Mucosa of descending colon (tissue), 3 donors: ENCODE data around the gene MRPL19. TPM values are rescaled to one million over a fixed set of nuclear protein-coding genes. Genes with fewer than 3 reads are reported as not detected.
A peak's percentile ranks its signal among the peaks of the same experiment; 100 is the strongest.

ENCODE experiments used
- ATAC-seq: fragments of 200-7000 bp; cut with Tn5 transposase; one replicate; pipeline ENCODE4 v1.9.1; 2020; ENCODE audit warnings: mild to moderate bottlenecking, moderate library complexity
- DNase-seq, 3 donors: peaks; one replicate each; pipeline ENCODE4 v3.0.0-alpha.2; 2020
- H3K36me3 ChIP-seq: fragments of 200-600 bp; one replicate; pipeline ENCODE4 v1.8.0; 2021; ENCODE audit warnings: low read depth, mild to moderate bottlenecking
- H3K4me1 ChIP-seq: fragments of 200-600 bp; one replicate; pipeline ENCODE4 v1.8.0; 2021; ENCODE audit warnings: low read depth, mild to moderate bottlenecking
- H3K4me3 ChIP-seq: fragments of 200-600 bp; one replicate; pipeline ENCODE4 v1.8.0; 2021; ENCODE audit warnings: mild to moderate bottlenecking
- H3K9me3 ChIP-seq: fragments of 200-600 bp; one replicate; pipeline ENCODE4 v1.8.0; 2021; ENCODE audit warnings: mild to moderate bottlenecking
- intact Hi-C, 2 donors: fragments of 100-400 bp; cut with DNase I in 1 of 2; cut with micrococcal nuclease in 1 of 2; formaldehyde crosslinking; loops; one replicate each; pipeline versions ENCODE4 v1.11.0 to v1.11.1; 2022; cut with DNase I, micrococcal nuclease
- total RNA-seq, 3 donors: library from RNA; stranded (reverse); fragmentation: NEBNext Ultra II Directional in 2 of 3; extraction: Animal tissue kit (Norgen Biotek cat#: 25700) in 2 of 3; gene quantifications; one replicate each; pipeline versions ENCODE4 v1.2.1 to v1.2.4, GENCODE V29; 2021 to 2023
- TF ChIP-seq, protein P1 (sequence below): fragments of 200-600 bp; IDR thresholded peaks from one replicate; pipeline ENCODE4 v1.8.0; 2022; ENCODE audit warnings: antibody characterized with exemption, mild to moderate bottlenecking
- donor health status: DM: no; HTN: no; CAD: no; lungs with moderate emphysema.
- donor health status: DM: no; HTN: no; CAD: no.
- donor health status: DM: no; HTN: yes; CAD: no.

Gene MRPL19
- total RNA-seq, 3 donors from 2014 or later = 34.6 to 53.3 (median 45.1) TPM

DNA sequence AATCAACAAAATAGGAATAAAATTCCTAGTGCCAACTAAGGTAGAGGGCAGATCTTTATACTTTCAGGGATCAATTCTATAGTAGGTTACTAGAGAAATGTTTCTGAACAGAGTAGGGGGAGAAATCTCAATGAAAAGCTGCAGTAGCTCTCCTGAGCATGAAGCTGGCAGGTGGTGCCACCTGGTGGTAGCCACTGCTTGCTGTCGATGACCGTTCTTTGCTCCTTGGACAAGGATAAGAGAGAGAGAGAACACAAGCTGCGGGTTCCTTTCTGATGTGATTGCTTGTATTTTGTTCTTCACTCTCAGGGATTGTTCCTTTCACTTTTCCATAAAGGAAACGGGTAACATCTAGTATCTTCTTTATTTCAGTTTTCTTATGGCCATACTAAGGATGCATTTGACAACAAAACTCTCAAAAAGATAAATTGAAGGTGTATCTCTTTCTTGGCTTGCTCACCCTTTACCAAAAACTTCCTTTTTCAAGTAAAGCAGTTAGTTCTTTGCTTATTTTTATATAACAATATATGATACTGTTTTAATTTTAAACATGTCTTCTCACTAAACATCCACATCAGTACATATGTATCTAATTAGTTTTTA lies 18.6 kb upstream of the MRPL19 start:
- intact Hi-C loops = no loop called here

DNA sequence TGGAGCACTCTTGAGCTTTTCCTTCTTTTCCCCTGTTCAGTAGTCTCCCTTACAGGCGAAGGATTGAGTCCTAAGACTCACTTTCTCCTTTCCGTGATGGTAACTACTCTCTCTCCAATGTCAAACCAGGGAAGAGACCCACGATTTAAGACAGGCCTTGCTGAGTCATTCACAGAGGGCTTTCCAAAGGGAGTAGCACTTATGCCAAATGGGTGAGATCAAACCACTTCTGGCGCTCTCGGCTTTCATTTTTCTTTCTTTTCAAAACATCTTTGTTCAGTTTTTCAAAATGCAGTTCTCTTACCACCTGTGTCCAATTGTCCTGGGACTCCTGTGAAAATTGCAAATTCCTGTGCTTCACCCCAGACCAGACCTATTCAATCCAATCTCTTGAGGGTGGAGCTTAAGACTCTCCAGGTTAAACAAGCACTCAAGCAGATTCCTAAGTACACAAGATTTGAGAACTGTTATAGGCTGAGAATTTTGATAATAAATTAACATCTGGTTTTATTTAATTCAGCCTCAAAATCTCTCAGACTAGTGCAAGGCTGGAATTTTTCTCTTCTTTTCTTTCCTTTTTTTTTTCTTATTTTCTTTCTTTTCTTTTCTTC lies 14.4 kb upstream of the MRPL19 start:
- intact Hi-C loops = no loop called here
- DNase-seq = no peak
- TF ChIP-seq, protein P1, sequence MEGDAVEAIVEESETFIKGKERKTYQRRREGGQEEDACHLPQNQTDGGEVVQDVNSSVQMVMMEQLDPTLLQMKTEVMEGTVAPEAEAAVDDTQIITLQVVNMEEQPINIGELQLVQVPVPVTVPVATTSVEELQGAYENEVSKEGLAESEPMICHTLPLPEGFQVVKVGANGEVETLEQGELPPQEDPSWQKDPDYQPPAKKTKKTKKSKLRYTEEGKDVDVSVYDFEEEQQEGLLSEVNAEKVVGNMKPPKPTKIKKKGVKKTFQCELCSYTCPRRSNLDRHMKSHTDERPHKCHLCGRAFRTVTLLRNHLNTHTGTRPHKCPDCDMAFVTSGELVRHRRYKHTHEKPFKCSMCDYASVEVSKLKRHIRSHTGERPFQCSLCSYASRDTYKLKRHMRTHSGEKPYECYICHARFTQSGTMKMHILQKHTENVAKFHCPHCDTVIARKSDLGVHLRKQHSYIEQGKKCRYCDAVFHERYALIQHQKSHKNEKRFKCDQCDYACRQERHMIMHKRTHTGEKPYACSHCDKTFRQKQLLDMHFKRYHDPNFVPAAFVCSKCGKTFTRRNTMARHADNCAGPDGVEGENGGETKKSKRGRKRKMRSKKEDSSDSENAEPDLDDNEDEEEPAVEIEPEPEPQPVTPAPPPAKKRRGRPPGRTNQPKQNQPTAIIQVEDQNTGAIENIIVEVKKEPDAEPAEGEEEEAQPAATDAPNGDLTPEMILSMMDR = no peak
- Histone ChIP-seq H3K9me3 (no peaks in the 10 kb centered on the region), H3K36me3 (no peaks in the 10 kb centered on the region), H3K4me3 (no peak overlapping the region), H3K4me1 (no peaks in the 10 kb centered on the region)
- no peak for ATAC-seq

More for the DNA sequence above, 18.6 kb upstream of the MRPL19 start:
- DNase-seq = peak in 2 of 3 donors; percentile 72 to 80
- TF ChIP-seq, protein P1 = peak; percentile 76
- no peaks in the 10 kb centered on the region for H3K36me3 ChIP-seq
- H3K4me3 ChIP-seq = no peak overlapping the region
- peak; percentile 73 for ATAC-seq
- H3K9me3 ChIP-seq = no peaks in the 10 kb centered on the region
- no peaks in the 10 kb centered on the region for H3K4me1 ChIP-seq

DNA sequence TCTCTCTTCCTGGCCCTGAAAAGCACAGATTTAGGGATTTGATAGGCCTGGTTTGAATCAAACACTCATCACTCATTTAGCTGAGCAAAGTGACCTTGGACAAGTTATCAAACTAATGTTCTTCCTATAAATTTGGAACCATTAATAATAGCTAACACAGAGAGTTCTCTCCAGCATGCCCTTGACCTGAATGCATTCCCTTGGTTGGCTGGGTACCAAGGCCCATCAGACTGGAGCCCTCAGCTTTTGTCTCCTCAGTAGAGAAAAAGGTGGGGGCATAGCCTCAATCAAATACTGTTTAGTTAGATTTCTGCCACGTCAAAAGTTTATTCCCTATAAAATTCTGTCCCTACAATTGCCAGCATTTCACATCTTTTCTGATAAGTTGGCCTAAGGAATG lies 13.8 kb upstream of the MRPL19 start:
- TF ChIP-seq, protein P1 = no peak
- intact Hi-C loops = no loop called here
- no peaks in the 10 kb centered on the region for H3K9me3 ChIP-seq
- DNase-seq = no peak
- H3K4me1 ChIP-seq = no peaks in the 10 kb centered on the region
- H3K4me3 ChIP-seq = no peak overlapping the region
- H3K36me3 ChIP-seq = no peaks in the 10 kb centered on the region
- ATAC-seq = no peak

- TF ChIP-seq, protein P1 = no peak
- Histone ChIP-seq H3K4me3 (no peak overlapping the region), H3K4me1 (no peaks in the 10 kb centered on the region), H3K9me3 (no peaks in the 10 kb centered on the region), H3K36me3 (no peaks in the 10 kb centered on the region)
- ATAC-seq (no peak), DNase-seq (no peak)
- intact Hi-C loops = no loop called here
Measured at GRCh38 chr2:75633620-75634019, 13.0 kb upstream of the MRPL19 start.

DNA sequence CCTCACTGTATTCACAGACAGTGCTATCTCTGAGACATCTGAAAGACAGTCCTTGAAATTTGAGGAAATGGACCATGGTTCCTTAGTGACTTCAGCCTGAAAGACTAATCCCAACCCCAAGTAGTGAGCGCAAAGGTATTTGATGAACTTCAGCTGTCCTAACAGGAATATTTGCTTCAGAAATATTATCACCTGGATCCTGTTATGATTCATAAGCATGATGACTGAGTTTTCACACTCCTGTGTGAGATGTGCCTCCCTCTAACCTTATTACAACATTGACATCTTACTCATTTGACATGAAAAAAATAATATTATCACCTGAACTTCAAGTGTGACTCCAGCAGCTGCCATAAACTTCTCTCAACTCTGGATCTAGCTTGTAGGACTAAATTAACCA lies 11.6 kb upstream of the MRPL19 start:
- Histone ChIP-seq H3K36me3 (no peaks in the 10 kb centered on the region), H3K4me1 (no peaks in the 10 kb centered on the region), H3K9me3 (no peaks in the 10 kb centered on the region), H3K4me3 (no peak overlapping the region)
- ATAC-seq = no peak
- TF ChIP-seq, protein P1 = no peak
- intact Hi-C loops = no loop called here
- DNase-seq = no peak
